SIG-M5 (cell line): ENCODE results near the gene INMT.

Experiments
- DNase-seq: peaks from one replicate; lab custom pipeline; 2025; lab: John Stamatoyannopoulos, UW

Gene INMT

GRCh38 chr7:30788640-30789333 is 36.9 kb downstream of the INMT start:
- no peak for DNase-seq

GRCh38 chr7:30789334-30789711 is 37.4 kb downstream of the INMT start:
- DNase-seq: no peak

GRCh38 chr7:30790356-30790755 is 38.4 kb downstream of the INMT start:
- no peak for DNase-seq

GRCh38 chr7:30791114-30791513 is 39.2 kb downstream of the INMT start:
- DNase-seq: no peak

GRCh38 chr7:30795161-30795948 is 43.4 kb downstream of the INMT start:
- DNase-seq: no peak

- DNase-seq: no peak
These were observed 44.4 kb downstream of the INMT start for GRCh38 chr7:30796105-30796869.

- no peak for DNase-seq
These were observed 45.5 kb downstream of the INMT start for GRCh38 chr7:30797176-30798040.

GRCh38 chr7:30799206-30799975 is 47.5 kb downstream of the INMT start:
- DNase-seq: no peak

GRCh38 chr7:30799976-30800661 is 48.2 kb downstream of the INMT start:
- DNase-seq: no peak

- DNase-seq: no peak
These were observed 48.9 kb downstream of the INMT start for GRCh38 chr7:30800785-30801252.

GRCh38 chr7:30802812-30803211 is 50.9 kb downstream of the INMT start:
- DNase-seq: no peak

GRCh38 chr7:30804078-30804661 is 52.2 kb downstream of the INMT start:
- no peak for DNase-seq

GRCh38 chr7:30805081-30805691 is 53.3 kb downstream of the INMT start:
- DNase-seq: no peak

GRCh38 chr7:30805931-30806330 is 54.0 kb downstream of the INMT start:
- no peak for DNase-seq
